ENCODE measurements around the gene SENP8.

GRCh38 chr15:72136170-72137051, 18.2 kb downstream of the SENP8 start:
- no peak for TF ChIP-seq EZH2phosphoT487 (conservative IDR thresholded peaks at IDR 0.05; ENCODE audit: low read length)
- no peak for TF ChIP-seq CTCF (IDR thresholded peaks at IDR 0.05; ENCODE audit: insufficient read depth, low read length, poor library complexity, severe bottlenecking)
